ENCODE data around the gene FSHR. TPM values are rescaled to one million over a fixed set of nuclear protein-coding genes. Genes with fewer than 3 reads are reported as not detected.

Gene FSHR
- total RNA-seq, 1 experiment from 2014 or later, result not detected

GRCh38 chr2:49067971-49068370 is 86.3 kb downstream of the FSHR start:
- no peaks in the 10 kb centered on the region for H3K9me3 ChIP-seq (ENCODE audit: low read depth, low read length, poor library complexity, severe bottlenecking)
- BruUV-seq (replicated peaks), result no TSS peak
- ChIA-PET POLR2A (ENCODE audit: low non-redundant PET) (no interaction called here), CTCF (no interaction called here)
- intact Hi-C loops (cut with micrococcal nuclease; ENCODE audit: unreplicated experiment), result no loop called here
- DNase-seq (ENCODE audit: low spot score), result no peak
- H3K36me3 ChIP-seq (ENCODE audit: insufficient read depth, low read length, poor library complexity, severe bottlenecking), result no peaks in the 10 kb centered on the region
- no peaks in the 10 kb centered on the region for H3K4me1 ChIP-seq (ENCODE audit: insufficient read depth, low read length, poor library complexity, severe bottlenecking)
- H3K27me3 ChIP-seq (replicated peaks; ENCODE audit: insufficient read depth, low read depth, low read length, poor library complexity), result no peaks in the 10 kb centered on the region
- H3K27ac ChIP-seq (ENCODE audit: low read depth, low read length, poor library complexity, severe bottlenecking), result no peak overlapping the region
- TF ChIP-seq EZH2 (IDR thresholded peaks at IDR 0.05; ENCODE audit: borderline replicate concordance, low read depth, low read length, poor library complexity, severe bottlenecking) (no peak), CTCF (conservative IDR thresholded peaks at IDR 0.05; ENCODE audit: low read depth, low read length) (no peak)
- H3K4me3 ChIP-seq (ENCODE audit: low read depth, low read length, poor library complexity, severe bottlenecking), result no peak overlapping the region

DNA sequence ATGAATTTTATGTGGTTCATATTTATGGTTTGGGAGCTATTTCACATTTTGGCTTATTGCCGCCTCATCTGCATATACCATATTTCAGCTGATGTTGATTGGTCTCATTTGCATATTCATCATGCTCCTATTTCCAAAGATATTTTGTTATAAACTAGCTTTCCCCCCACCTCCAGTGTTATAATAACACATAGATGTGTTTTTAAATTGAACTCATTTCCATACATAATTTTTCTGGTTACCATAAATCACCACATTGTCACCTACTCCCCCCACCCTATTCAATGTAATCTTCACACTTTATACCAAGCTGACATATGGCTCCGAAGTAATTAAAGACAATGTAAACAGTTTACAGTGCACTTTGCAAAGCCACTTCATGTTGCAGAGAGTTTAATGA is 101.2 kb downstream of the FSHR start:
- Histone ChIP-seq H3K27me3 (replicated peaks; ENCODE audit: insufficient read depth, low read depth, low read length, poor library complexity) (no peaks in the 10 kb centered on the region), H3K4me1 (ENCODE audit: insufficient read depth, low read length, poor library complexity, severe bottlenecking) (no peaks in the 10 kb centered on the region), H3K36me3 (ENCODE audit: insufficient read depth, low read length, poor library complexity, severe bottlenecking) (no peaks in the 10 kb centered on the region), H3K27ac (ENCODE audit: low read depth, low read length, poor library complexity, severe bottlenecking) (no peak overlapping the region), H3K4me3 (ENCODE audit: low read depth, low read length, poor library complexity, severe bottlenecking) (no peak overlapping the region), H3K9me3 (ENCODE audit: low read depth, low read length, poor library complexity, severe bottlenecking) (no peaks in the 10 kb centered on the region)
- intact Hi-C loops (cut with micrococcal nuclease; ENCODE audit: unreplicated experiment), result no loop called here
- no peak for DNase-seq (ENCODE audit: low spot score)
- BruUV-seq (replicated peaks), result no TSS peak
- ChIA-PET CTCF (no interaction called here), POLR2A (ENCODE audit: low non-redundant PET) (no interaction called here)
- no peak for TF ChIP-seq CTCF (conservative IDR thresholded peaks at IDR 0.05; ENCODE audit: low read depth, low read length)
- no peak for TF ChIP-seq EZH2 (IDR thresholded peaks at IDR 0.05; ENCODE audit: borderline replicate concordance, low read depth, low read length, poor library complexity, severe bottlenecking)

DNA sequence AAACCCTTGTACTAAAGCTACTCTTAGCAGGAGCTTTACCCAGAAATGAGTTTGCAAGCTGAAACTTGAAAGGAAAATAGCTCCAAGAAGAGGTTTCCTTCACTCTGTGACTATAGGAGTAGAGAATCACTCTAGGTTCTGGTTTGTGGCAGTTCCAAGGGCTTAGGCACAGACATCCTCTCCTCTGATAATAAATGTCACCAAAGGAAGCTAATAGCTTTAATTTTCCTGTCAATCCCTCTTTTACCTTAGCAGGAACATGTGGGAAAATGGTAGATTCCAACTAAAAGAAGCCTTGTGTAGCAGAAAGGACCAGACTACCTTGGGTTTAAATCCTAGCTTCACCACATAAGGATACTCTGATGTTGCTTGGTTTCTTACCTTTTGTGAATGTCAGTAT is 104.0 kb downstream of the FSHR start:
- no TSS peak for BruUV-seq (replicated peaks)
- Histone ChIP-seq H3K36me3 (ENCODE audit: insufficient read depth, low read length, poor library complexity, severe bottlenecking) (no peaks in the 10 kb centered on the region), H3K4me3 (ENCODE audit: low read depth, low read length, poor library complexity, severe bottlenecking) (no peak overlapping the region), H3K27me3 (replicated peaks; ENCODE audit: insufficient read depth, low read depth, low read length, poor library complexity) (no peaks in the 10 kb centered on the region), H3K27ac (ENCODE audit: low read depth, low read length, poor library complexity, severe bottlenecking) (no peak overlapping the region), H3K9me3 (ENCODE audit: low read depth, low read length, poor library complexity, severe bottlenecking) (no peaks in the 10 kb centered on the region), H3K4me1 (ENCODE audit: insufficient read depth, low read length, poor library complexity, severe bottlenecking) (no peaks in the 10 kb centered on the region)
- no peak for TF ChIP-seq CTCF (conservative IDR thresholded peaks at IDR 0.05; ENCODE audit: low read depth, low read length)
- no peak for TF ChIP-seq EZH2 (IDR thresholded peaks at IDR 0.05; ENCODE audit: borderline replicate concordance, low read depth, low read length, poor library complexity, severe bottlenecking)
- DNase-seq (ENCODE audit: low spot score), result no peak
- intact Hi-C loops (cut with micrococcal nuclease; ENCODE audit: unreplicated experiment), result no loop called here
- CTCF ChIA-PET, result no interaction called here
- POLR2A ChIA-PET (ENCODE audit: low non-redundant PET), result no interaction called here

All from A673 (cell line).